HG03575 (cell line): ENCODE measurements around the gene KCNT1.

Source experiments
- ATAC-seq: cut with Tn5 transposase; IDR thresholded peaks from one replicate; pipeline ENCODE4 v1.9.1; 2021; ENCODE audit not compliant: unreplicated experiment, insufficient number of reproducible peaks, low FRiP score; ENCODE audit errors: extremely low read depth

The KCNT1 gene

DNA sequence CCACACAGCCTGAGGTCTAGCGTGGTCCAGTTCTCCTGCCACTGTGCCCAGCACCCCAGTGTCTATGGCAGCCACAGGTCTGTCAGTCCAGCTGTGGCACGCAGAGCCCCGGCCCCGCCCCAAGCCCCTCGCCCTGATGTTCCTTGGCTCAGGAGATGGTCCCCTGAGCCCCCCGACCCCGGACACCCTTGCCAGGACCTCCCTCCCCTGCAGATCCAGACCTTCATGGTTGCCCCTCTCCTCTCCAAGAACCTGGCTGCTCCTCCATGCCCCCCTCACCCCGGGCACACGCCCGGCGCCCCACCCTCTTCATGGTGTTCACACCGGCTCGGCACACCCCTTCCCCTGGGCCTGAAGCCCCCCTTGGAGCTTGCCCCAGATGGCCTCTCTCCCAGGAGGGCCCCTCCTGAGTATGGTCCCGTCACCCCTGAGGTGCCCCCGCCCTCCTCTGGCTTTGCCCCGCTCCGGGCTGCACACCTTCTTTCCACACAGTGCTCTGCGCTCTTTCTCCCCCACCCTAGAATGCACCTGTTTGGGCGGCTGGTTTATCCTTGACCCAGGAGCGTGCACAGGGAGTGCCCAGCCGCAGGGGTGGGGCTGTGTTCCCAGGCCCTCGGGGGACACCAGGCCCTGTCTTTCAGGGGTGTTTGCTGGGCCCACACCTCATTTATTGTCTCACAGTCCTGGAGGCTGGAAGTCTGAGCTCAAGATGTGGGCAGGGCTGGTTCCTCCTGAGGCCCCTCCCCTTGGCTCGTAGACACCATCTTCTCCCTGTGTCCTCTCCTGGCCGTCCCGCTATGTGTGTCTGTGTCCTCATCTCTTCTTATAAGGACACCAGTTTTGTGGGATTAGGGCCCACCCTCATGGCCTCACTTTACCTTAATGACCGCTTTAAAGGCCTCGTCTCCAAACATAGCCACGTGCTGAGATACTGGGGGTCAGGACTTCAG, 37.6 kb downstream of the KCNT1 start:
- no peak for ATAC-seq

DNA sequence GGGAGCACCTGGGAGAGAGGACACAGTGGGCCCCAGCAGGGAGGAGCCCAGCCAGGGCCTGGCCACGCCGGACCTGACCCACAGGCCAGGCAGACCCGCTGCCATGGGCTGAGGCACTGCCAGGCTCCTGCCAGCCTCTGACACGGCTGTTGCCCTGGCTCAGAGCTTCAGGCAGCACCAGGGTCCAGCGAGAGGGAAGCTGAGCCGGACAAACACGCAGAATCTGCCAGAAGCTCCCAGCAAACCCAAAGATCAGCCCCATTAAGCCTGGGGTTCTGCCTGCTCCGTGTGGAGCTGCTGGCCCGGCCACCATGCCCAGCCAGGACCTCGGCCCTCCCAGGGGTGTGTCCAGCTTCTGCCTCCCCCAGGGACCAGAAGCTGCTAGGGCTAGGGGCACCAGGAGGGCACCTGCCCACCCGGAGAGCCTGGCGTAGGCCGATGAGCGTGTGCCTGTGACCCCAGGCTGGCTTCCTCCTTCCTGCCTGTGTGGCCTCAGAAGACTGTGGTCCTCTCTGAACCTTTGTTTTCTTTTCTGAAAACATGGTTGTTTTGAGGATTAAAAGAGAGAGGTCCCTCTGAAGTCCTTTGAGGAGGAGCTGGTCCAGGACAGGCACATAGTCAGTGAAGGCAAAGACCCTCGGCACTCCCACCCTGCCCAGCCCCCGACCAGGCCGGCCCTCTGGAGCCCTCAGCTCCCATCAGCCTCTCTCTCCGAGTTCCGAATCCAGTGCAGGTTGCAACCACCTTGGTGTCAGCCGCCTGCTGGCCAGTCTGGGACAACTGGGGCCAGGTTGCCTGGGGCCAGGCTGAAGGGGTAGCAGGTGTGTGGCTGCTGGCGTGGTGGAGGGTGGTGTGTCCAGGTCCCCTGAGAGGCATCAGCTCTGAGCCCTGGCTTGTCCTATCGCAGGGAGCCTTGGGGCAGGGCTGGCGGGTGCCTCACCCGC, 39.6 kb downstream of the KCNT1 start:
- no peak for ATAC-seq

DNA sequence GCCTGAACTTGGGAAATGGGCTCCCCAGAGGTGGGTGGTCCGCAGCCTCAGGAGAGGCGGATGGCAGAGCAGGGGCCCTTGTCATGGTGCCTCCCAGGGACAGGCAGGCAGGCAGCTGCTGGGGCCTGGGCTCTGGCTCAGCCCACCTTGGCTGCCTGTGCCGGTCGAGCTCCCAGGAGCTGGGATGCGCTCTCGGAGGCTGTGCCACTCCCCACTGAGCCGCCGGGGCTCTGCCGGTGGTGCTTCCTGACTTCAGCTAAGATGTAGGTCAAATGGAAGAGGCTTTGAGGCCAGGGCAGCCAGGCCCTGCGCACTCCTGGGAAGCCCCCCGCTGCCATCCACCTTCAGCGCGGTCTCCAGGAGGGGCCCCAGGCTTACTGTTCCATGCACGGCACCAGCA, 41.0 kb downstream of the KCNT1 start:
- ATAC-seq: no peak

DNA sequence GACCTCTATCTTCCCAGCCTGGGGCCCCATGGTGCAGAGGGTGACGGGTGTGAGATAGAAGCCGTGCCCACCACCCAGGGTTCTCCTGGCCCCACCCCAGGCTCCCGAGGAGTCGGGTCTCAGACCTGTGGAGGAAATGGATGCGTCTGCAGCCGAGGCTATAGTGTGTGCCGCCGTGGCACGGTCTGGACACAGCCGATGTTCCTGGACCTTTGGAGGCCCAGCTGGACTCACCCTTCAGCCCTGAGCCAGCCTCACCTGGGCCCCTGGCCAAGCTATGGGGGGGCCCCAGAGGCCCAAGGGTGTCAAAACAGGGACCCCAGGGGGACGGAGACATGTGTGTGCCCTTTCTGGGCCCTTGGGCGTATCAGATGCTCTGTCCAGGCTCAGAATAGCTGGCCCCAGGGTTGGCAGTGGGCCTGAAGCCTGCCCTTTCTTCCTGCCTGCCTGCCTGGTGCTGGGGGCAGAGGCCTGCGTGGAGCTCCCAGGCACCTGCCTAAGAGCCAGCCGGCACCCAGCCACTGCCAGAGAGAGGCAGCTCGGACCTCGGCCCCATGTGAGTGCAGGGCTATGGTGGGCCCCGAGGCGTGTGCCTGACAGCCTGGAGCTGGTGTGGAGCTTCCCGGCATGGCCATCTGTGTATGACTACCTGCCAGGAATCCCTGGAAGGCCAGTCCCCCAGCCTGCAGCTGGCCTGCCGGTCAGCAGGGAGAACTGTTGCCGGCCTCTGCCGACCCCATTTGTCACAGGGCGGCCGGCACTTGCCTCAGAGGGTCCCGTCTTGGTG, 41.8 kb downstream of the KCNT1 start:
- ATAC-seq: no peak

DNA sequence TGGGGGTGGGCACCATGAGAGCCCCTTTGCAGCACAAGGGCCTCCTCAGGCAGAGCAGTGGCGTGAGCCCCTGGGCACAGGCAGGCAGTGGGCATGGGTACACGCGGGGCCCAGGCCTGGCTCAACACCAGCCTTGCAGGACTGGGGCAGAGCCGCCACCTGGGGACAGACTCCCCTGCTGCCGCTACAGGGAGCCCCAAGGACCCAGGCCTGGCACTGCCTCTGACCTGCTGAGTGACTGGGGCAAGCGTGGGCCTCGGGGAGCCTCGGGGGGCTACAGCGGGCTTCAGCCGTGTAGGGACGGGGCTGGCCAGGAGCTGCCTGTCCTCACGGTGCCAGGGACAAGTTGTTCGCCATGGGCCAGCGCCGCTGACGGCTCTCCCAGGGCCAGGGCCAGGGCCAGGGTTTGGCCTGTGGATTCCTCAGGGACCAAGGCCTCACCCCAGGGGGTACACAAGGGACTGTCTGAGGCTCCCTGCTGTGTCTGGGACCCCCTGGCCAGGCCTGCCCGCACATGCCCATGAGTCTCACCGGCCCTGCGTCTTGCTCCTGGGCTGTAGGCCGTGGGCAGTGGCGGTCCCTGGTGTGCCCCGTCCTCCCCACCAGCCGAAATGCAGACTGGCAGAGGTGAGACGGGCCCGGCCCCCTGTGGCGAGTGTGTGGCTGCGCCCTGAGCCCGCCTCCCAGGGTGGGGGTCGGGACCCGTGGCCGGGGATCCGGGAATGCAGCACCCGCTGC, 42.5 kb downstream of the KCNT1 start:
- no peak for ATAC-seq

DNA sequence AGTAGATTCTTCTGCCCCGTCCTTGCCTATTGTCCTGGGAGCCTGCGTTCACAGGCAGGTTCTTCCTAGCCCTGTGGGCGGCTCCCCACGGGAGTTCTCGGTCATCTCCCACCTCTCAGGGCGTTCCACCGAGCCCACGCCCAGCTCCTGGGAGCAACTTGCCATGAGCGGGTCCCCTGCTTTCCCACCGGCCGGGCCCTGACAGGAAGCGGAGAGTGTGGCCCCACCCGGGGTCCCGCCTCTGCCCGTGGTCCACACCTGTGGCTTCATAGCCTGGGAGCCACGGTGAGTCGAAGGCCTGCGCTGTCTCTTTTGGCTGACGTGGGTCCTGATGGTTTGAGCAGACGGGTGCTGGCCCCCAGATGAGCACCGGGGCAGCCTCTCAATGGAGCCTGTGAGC, 43.2 kb downstream of the KCNT1 start:
- ATAC-seq: no peak

DNA sequence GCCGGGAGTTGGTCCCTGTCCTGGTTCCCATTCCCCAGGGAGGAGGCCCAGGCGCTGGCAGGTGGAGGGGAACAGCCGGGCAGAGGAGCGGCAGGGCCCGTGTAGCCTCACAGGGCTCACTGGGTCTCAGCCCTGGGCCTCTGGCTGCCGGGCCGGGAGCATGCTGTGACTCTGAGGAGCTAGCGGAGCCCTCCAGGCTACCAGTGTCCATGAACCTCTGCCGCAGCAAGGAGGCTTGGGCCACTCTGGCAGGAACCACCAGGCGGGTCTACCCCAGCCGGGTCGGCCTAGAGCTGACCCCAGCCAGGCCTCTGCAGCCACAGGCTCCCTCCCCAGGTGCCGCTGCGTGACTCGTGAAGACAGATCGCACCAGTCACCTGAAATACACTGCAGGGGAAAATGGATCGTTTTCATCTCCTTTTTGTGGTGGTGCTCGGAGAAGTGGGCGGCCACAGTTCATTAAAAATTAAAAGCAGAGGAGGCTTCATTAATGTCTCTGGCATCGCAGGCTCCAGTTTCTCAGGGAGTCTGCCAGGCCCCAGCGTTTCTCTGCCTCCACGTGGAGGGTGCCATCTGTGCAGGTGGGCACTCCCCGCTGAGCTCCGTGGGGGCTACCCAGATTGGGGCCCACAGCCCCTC, 43.8 kb downstream of the KCNT1 start:
- no peak for ATAC-seq

DNA sequence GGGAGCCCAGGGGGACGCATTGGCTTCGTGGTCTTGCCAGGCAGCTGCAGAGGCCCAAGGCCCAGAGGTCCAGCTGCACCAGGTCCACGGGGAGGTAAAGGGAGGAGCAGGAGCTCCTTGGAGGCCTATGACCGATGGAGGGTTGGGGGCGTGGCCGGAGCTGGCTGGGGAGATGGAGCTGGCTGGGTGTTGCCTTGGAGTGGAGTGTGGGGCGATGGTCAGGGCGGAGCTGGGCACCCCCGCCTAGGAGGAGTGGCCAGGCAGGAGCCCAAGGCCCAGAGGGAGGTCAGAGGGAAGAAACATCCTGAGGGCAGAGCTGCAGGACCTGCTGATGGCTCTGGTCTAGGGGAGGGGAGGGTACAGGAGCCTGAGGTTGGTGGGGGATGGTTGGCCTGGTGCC, 44.6 kb downstream of the KCNT1 start:
- no peak for ATAC-seq

DNA sequence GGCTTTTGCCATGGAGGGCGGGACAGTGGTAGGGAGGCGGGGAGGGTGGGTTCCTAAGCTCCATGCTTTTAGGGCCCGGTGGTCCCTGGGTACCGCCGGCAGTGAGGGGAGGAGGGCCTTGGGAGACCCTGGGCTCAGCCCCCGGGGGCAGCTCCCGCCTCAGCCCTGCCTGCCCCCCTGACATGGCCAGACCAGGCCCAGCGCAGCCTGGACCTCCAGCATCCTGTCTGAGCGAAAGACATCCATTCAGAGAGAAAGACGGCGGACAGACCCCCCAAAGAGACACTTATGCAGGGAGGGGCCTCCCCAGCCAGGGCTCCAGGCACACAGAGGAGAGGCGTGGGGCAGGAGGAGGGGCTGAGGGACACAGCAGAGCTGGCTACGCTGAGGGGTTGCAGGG, 45.3 kb downstream of the KCNT1 start:
- ATAC-seq: no peak

DNA sequence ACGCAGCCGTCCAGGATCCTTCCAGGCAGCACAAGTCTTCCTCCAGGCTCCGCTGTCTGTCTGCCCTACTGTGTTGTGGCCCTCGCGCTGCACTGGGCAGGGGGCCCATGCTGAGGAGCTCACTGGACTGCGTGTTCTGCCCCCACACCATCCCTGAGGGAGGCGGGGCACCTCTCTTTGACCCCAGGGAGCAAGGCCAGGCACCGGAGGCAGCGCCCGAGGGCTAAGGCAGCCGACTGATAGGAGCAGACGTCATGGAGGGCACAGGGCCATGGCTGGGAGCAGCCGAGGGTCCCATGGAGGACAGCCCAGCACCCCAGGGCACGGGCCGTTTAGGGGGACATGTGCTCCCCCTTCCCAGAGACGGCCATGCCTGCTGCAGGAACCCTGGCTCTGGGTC, 46.7 kb downstream of the KCNT1 start:
- no peak for ATAC-seq

DNA sequence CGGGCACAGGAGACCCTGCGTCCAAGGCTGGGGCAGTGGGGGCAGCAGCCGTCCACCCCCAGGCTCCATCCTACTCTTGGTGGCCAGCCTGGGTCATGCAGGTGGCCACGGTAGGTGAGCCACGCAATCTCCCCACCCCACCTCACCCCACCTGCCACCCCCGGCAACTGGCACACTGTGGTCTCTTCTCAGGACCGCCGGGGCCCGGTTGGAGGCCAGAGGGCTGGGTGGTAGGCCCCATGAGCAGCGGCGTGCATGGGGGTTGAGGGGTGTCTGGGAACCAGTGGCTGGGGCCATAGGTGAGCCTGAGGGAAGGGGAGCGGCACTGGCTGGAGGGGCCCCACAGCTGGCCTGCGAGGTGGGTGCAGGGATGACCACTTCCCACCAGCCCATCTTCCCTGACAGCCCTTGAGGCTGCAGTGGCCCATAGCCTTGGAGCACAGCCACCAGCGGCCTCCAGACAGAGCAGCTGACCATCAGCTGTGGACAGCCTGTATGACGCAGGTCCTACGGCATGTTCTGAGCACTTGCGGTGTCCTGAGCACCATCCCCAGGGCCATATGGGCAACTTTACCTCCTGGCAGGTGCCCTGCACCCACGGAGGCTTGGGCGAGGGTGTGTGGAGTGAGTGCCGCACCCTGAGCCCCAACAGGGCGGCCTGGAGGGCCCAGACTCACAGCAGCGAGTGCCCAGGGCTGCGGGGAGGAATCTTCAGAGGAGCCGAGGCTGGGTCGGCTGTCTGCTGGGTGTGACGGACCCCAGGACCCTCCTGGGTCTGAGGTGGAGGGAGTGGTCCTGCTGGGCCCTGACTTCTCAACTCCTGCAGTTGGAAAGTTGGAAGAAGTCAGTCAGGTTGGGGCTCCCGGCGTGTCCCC, 47.4 kb downstream of the KCNT1 start:
- ATAC-seq: no peak

DNA sequence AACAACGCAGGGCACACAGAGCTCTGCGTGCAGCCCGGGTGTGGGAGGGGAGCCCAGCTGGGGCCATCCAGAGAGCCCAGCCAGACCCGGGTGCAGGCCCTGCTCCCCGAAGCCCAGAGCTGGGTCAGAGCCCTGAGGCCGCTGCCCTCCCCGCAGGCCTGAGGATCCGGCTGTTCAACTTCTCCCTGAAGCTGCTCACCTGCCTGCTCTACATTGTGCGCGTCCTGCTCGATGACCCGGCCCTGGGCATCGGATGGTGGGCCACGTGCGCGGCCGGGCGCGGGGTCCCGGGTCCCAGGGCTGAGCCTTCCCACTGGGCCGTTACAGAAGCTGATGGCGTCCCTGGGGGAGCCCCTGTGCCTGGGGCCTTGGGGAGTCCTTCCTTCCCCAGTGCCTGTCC, 48.8 kb downstream of the KCNT1 start:
- no peak for ATAC-seq

DNA sequence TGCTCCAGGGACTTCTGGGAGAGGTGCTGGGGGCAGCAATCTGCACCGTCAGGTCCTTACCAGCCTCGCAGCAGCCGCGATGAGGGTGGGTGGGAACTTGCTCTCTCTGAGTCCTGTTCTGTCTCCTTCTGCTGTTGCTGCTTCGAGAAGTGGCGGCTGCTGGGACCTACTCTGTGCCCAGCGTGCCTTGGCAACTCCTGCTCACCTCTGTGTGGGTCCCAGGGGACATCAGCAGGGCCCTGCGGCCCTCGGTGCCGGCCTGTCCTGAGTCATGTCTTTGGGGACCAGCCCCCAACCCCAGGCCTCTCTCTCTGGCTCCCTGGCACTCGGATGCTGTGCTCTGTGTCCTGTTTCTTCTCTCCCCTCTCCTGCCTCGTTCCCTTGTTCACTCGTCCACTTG, 49.5 kb downstream of the KCNT1 start:
- no peak for ATAC-seq

DNA sequence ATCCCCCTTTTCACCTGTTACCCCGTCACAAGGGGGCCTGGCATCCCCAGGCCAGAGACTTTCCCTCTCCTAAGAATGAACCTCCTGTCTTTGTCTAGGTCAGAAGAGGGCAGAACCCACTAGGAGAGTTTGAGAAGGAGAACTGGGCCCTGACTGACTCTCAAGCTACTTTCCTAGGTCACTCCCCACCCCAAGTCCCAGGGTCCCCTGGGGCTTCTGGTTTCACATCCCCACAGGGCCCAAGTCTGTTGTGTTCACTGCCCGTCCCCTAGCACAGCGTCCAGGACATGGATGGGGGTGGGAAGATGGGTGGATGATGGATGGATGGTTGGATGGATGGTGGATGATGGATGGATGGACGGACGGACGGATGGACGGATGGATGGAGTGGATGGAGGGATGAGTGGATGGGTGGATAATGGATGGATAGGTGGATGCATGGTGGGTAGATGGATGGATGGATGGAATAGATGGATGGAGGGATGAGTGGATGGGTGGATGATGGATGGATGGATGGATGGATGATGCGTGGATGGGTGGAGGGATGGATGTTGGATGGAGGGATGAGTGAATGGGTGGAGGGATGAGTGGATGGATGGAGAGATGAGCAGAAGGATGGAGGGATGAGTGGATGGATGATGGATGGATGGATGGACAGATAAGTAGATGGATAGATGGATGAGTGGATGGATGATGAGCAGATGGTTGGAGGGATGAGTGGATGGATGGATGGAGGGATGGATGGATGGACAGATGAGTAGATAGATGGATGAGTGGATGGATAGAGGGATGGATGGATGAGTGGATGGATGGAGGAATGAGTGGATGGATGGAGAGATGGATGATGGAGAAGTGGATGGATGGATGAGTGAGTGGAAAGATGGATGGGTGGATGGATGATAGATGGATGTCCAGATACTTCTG, 50.6 kb downstream of the KCNT1 start:
- no peak for ATAC-seq

DNA sequence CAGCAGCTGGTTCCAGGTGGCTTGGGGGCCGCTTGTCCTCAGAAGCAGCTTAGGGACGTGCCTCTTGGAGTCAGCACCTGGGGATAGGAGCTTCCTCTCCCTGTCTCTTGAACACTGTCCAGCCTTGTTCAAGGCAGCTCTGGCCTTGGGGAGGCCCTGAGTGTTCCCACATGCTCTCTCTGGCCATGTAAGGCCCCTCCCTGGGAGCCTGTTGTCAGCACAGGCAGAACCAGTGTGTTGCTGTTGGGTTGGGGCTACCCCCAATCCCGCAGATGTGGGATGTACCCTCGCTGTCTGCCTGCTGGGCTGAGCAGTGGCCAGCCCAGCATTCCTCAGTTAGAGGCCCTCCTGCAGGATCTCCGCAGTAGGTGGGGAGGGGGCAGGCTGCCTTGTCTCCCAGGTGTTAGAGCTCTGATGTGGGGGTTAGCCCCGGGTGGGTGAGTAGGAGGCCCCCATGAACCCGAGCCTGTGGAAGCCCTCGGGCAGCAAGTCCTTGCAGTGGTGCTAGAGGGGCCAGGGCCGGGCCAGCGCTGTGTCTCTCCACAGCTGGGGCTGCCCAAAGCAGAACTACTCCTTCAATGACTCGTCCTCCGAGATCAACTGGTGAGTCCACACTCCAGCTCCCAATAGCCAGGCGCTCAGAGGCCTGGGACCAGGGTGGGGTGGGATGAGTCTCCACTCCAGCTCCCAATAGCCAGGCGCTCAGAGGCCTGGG, 51.6 kb downstream of the KCNT1 start:
- ATAC-seq: no peak

DNA sequence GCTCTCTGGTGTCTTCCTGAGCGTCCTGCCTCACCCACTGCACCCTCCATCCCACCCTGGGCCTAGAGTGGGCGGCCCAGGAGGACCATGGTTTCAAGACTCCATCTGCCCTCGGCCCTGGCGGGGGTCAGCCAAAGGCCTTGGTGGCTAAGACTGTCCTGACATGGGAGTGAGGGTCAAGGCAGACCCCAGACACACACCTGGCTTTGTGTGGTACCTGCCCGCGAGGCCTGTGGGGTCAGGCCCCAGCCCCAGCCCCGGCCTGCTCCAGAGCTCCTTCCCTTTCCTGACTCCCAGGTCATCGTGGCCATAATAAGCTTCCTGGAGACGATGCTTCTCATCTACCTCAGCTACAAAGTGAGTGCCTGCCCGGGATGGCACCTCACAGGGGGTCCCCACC, 54.6 kb downstream of the KCNT1 start:
- ATAC-seq: no peak
